Mucosa of descending colon (tissue), 3 donors: ENCODE results near the gene USP43. TPM values are rescaled to one million over a fixed set of nuclear protein-coding genes. Genes with fewer than 3 reads are reported as not detected.

Experiments used
- ATAC-seq: fragments of 200-7000 bp; cut with Tn5 transposase; one replicate; pipeline ENCODE4 v1.9.1; 2020; ENCODE audit warnings: mild to moderate bottlenecking, moderate library complexity
- DNase-seq, 3 donors: peaks; one replicate each; pipeline ENCODE4 v3.0.0-alpha.2; 2020
- H3K36me3 ChIP-seq: fragments of 200-600 bp; one replicate; pipeline ENCODE4 v1.8.0; 2021; ENCODE audit warnings: low read depth, mild to moderate bottlenecking
- H3K4me1 ChIP-seq: fragments of 200-600 bp; one replicate; pipeline ENCODE4 v1.8.0; 2021; ENCODE audit warnings: low read depth, mild to moderate bottlenecking
- H3K4me3 ChIP-seq: fragments of 200-600 bp; one replicate; pipeline ENCODE4 v1.8.0; 2021; ENCODE audit warnings: mild to moderate bottlenecking
- H3K9me3 ChIP-seq: fragments of 200-600 bp; one replicate; pipeline ENCODE4 v1.8.0; 2021; ENCODE audit warnings: mild to moderate bottlenecking
- CTCF ChIP-seq: fragments of 200-600 bp; IDR thresholded peaks from one replicate; pipeline ENCODE4 v1.8.0; 2022; ENCODE audit warnings: antibody characterized with exemption, mild to moderate bottlenecking
- intact Hi-C, 2 donors: fragments of 100-400 bp; cut with DNase I in 1 of 2; cut with micrococcal nuclease in 1 of 2; formaldehyde crosslinking; loops; one replicate each; pipeline versions ENCODE4 v1.11.0 to v1.11.1; 2022; cut with DNase I, micrococcal nuclease
- total RNA-seq, 3 donors: library from RNA; stranded (reverse); fragmentation: NEBNext Ultra II Directional in 2 of 3; extraction: Animal tissue kit (Norgen Biotek cat#: 25700) in 2 of 3; gene quantifications; one replicate each; pipeline versions ENCODE4 v1.2.1 to v1.2.4, GENCODE V29; 2021 to 2023
- donor health status: DM: no; HTN: no; CAD: no; lungs with moderate emphysema.
- donor health status: DM: no; HTN: no; CAD: no.
- donor health status: DM: no; HTN: yes; CAD: no.

Gene USP43
- total RNA-seq, 3 donors from 2014 or later: 7.2 to 18.4 (median 13.6) TPM

GRCh38 chr17:9611557-9611956 is 33.8 kb upstream of the USP43 start:
- H3K4me1 ChIP-seq: no peaks in the 10 kb centered on the region
- H3K36me3 ChIP-seq: no peaks in the 10 kb centered on the region
- no peak for ATAC-seq
- no peak for TF ChIP-seq CTCF
- no peaks in the 10 kb centered on the region for H3K9me3 ChIP-seq
- H3K4me3 ChIP-seq: no peak overlapping the region
- DNase-seq: no peak
- intact Hi-C loops: no loop called here

GRCh38 chr17:9612006-9612405 is 33.3 kb upstream of the USP43 start:
- ATAC-seq: no peak
- no peak for TF ChIP-seq CTCF
- intact Hi-C loops: no loop called here

GRCh38 chr17:9615486-9615885 is 29.8 kb upstream of the USP43 start:
- H3K4me1 ChIP-seq: no peaks in the 10 kb centered on the region
- H3K9me3 ChIP-seq: no peaks in the 10 kb centered on the region
- no peaks in the 10 kb centered on the region for H3K36me3 ChIP-seq
- TF ChIP-seq CTCF: no peak
- no peak for DNase-seq
- no peak overlapping the region for H3K4me3 ChIP-seq
- ATAC-seq: no peak
- intact Hi-C loops: no loop called here

More at GRCh38 chr17:9612006-9612405, 33.3 kb upstream of the USP43 start:
- Histone ChIP-seq H3K36me3 (no peaks in the 10 kb centered on the region), H3K4me1 (no peaks in the 10 kb centered on the region), H3K9me3 (no peaks in the 10 kb centered on the region), H3K4me3 (no peak overlapping the region)
- DNase-seq: no peak

- H3K4me1 ChIP-seq: no peaks in the 10 kb centered on the region
- ATAC-seq: no peak
- peaks cover 20% of the 10 kb centered on the region for H3K9me3 ChIP-seq
- no peak for DNase-seq
- TF ChIP-seq CTCF: no peak
- H3K36me3 ChIP-seq: no peaks in the 10 kb centered on the region
- no peak overlapping the region for H3K4me3 ChIP-seq
- intact Hi-C loops: no loop called here
Measured at GRCh38 chr17:9622961-9623360, 22.4 kb upstream of the USP43 start.

GRCh38 chr17:9628509-9628908 is 16.8 kb upstream of the USP43 start:
- Histone ChIP-seq H3K4me1 (no peaks in the 10 kb centered on the region), H3K9me3 (peaks cover 6% of the 10 kb centered on the region), H3K4me3 (no peak overlapping the region), H3K36me3 (no peaks in the 10 kb centered on the region)
- ATAC-seq: peak; percentile 85
- DNase-seq: peak in 2 of 3 donors; percentile 42 to 62
- no peak for TF ChIP-seq CTCF
- intact Hi-C loops: no loop called here

- Histone ChIP-seq H3K4me1 (no peaks in the 10 kb centered on the region), H3K4me3 (no peak overlapping the region), H3K36me3 (no peaks in the 10 kb centered on the region), H3K9me3 (no peaks in the 10 kb centered on the region)
- DNase-seq (no peak), ATAC-seq (no peak)
- intact Hi-C loops: no loop called here
- TF ChIP-seq CTCF: no peak
Measured at GRCh38 chr17:9632741-9633140, 12.6 kb upstream of the USP43 start.
